Stimulated activated CD8-positive, alpha-beta memory T cell treated with anti-CD3 and anti-CD28 coated beads, Interleukin-7, amount 100 ng/mL, for 48 hours (primary cell): Measurements from ENCODE around the gene SLCO1C1.
"Not testable (repeated sequence)": the region's sequence is repeated elsewhere in the genome, so short reads cannot be mapped to it uniquely, and the experiment has no call there.

ENCODE experiments used
- DNase-seq, 2 donors: peaks; one replicate each; pipeline ENCODE4 v3.0.0-alpha.2; 2020; ENCODE audit warnings: low read depth in 1 of 2; ENCODE audit errors: extremely low read depth in 1 of 2

SLCO1C1 gene, protein sequence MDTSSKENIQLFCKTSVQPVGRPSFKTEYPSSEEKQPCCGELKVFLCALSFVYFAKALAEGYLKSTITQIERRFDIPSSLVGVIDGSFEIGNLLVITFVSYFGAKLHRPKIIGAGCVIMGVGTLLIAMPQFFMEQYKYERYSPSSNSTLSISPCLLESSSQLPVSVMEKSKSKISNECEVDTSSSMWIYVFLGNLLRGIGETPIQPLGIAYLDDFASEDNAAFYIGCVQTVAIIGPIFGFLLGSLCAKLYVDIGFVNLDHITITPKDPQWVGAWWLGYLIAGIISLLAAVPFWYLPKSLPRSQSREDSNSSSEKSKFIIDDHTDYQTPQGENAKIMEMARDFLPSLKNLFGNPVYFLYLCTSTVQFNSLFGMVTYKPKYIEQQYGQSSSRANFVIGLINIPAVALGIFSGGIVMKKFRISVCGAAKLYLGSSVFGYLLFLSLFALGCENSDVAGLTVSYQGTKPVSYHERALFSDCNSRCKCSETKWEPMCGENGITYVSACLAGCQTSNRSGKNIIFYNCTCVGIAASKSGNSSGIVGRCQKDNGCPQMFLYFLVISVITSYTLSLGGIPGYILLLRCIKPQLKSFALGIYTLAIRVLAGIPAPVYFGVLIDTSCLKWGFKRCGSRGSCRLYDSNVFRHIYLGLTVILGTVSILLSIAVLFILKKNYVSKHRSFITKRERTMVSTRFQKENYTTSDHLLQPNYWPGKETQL

DNA sequence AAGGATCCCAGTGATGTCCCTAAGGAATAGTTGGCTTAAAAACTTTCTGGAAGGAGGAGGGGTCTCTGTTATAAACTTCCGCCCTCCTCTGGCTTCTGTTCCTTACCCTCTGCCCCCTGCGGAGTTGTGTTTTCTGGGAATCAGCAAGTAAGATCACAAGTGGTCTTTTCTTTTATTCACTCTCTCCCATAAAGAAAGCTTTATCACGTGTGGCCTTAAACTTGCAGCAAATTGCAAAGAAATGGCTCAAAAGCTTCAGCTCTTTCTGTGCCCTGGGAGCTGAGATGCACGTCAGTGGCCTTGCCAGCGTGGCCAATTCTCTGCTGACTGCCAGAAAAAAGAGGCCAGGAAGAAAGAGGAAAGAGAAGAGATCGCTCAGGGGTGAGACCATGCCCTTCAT, at the start of gene SLCO1C1:
TSS of gene SLCO1C1 (plus strand) at position 101 of the 400 bp plus-strand sequence. CDS start 4,245 bp downstream, outside the sequence.
- DNase-seq = no peak

GRCh38 chr12:20646239-20646827, 48.8 kb upstream of the SLCO1C1 start:
- DNase-seq = no peak

- no peak for DNase-seq
These were observed 41.3 kb upstream of the SLCO1C1 start for GRCh38 chr12:20653871-20654270.

DNA sequence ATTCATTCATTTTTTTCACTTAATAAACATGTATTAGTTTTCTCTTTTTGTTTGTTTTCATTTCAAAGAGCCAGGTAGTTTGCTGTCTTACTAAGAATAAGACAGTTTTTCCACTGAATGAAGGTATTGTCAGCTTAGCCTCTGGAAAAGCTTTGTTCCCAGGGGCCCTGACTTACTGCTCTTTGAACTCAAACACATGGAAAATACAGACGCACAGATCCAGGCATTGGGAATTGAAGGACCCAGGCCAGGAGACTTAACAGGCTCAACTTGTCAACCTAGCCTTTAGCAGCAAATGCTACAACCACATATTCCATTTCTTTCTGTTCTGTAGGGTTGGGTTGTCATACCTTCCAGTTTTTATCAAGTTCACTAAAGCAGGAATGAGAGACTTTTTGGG, 38.5 kb upstream of the SLCO1C1 start:
- no peak for DNase-seq

GRCh38 chr12:20657496-20657895, 37.6 kb upstream of the SLCO1C1 start:
- DNase-seq = no peak

DNA sequence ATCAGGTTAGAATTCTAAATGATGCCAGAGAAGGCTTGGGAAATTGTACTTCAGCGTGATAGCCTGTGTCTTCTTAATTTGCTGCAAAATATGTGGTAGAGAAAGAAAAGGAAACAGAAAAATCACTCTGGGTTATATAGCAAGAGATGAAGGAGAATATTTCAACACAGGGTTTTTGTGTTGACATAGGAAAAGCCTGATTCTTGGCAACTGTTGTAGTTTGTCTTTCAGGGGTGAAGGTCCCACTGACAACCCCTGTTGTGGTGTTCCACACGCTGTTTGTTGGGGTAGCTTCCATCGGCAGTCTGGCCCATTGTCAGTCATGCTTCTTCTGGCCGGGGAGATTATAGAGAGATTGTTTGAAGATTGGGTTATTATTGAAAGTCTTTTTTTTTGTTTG, 13.8 kb upstream of the SLCO1C1 start:
- no peak for DNase-seq

DNA sequence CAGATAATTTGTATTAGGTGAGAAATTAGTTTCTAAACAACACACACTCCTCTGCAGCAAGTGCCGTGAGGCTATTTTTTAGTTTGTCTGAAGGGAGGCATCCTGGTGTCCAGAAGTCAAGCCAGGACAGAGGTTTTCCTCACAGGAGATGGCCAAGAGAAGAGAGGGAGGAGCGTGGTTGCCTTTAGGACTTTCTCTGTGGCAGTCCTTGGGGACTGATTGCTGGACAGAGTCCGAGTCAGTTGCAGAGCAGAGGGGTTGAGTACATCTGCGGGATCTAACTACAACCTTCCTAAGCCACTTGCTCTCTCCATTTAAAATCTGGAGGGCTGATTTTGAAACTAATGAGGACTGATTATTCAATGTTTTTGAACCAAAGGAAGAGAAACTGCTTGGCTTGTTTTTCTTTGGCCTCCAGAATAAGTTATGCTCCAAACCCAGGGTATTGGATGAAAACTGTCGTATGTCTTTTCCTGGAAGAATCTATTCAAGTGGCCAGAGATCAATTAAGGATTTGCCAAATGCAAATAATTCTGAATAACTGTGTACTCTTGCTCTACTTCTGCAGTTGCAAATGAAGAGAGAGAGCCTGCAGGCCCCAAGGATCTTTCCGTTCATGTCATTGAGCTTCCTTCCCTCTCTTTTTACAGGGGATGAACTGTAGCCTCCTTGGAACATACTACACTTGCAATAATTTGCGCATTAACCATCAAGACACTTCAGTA, 1.2 kb downstream of the SLCO1C1 start:
- no peak for DNase-seq

GRCh38 chr12:20701106-20701505, 6.0 kb downstream of the SLCO1C1 start:
- no peak for DNase-seq

DNA sequence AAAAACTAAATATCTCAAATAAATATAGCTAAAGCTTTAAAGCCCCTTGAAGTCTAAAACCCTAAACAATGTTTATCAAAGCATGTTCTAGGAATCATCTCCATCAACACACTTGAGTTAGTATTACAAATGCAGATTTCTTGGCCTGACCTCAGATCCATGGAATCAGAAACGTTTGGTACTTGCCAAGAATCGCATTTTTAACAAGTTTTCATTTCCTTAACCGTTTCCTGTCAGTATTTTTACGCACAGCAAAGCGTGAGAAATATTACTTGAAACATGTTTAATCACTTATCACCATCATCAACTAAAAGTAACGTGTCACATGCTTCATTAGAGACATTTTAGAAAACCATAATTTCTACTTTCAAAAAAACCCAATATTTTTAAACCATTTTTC, 9.7 kb downstream of the SLCO1C1 start:
- no peak for DNase-seq

DNA sequence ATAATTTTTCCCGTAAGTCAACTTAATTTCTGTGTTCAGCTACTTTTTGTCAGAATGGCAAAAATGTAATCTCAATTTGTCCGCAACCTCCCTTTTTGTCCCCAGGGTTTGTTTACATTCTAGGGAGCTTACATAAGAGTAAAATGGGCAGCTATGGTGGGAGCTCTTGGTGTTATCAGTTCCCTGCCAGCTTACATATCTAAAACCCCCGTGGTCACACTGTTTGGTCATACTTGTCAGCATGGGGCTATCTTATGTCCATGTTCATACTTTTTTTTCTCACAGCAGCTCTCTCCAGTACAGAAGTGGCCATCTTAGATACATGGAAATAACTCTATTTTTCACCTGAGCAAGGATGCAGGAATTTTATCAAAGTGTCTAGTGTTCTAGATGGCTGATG, 16.7 kb downstream of the SLCO1C1 start:
- no peak for DNase-seq

GRCh38 chr12:20716037-20716436, 20.9 kb downstream of the SLCO1C1 start:
- DNase-seq = no peak

DNA sequence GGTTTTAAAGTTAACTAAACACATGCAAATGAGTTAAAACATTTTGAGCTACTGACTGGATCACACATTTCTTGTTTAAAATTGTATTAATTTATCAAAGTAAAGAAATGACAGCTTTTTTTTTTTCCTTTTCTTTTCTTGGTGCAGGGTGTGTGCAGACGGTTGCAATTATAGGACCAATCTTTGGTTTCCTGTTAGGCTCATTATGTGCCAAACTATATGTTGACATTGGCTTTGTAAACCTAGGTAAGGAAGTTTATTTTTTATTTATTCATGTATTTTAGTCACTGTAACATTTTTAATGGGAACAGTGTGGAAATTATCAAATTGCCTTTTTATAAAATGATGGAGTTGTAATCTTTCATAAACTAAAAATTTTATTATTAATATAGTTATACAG, 21.9 kb downstream of the SLCO1C1 start:
- DNase-seq = no peak

- DNase-seq = no peak
These were observed 23.2 kb downstream of the SLCO1C1 start for GRCh38 chr12:20718294-20718693.

DNA sequence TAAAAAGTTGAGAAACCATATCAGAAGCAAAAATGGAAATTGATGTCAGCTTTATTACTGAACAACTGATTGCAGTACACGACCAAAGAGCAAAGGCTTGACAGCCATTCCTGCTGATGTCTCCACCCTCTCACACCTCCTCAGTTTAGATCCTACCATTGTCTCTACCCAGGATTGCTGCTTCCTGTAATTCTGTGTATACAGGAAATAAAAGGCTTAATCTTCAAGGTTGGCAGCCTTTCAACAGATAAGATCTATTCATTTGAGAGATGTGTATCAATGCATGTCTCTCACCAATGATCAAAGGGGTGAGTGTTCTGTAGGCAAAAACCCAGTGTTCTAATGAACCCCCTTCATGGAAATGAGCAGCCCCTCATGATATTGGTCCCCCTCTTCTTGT, 27.0 kb downstream of the SLCO1C1 start:
- no peak for DNase-seq

DNA sequence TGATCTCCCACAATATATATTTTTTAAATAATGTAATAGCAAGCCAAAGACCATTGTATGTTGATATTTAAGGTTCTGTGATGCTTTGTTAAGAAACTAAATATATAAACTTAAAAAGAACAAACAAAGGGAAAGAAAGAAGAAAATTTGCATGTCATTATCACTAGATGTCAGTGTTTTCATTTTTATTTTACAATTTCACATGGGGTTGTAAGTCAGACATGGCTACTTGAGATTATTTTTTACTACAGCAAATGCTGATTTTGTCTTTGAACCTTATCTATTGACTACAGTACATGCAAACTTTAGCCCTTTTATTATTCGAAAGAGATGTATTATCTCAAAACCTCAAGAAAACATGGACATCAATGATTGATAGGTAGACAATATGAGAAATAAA, 36.1 kb downstream of the SLCO1C1 start:
- DNase-seq = no peak

DNA sequence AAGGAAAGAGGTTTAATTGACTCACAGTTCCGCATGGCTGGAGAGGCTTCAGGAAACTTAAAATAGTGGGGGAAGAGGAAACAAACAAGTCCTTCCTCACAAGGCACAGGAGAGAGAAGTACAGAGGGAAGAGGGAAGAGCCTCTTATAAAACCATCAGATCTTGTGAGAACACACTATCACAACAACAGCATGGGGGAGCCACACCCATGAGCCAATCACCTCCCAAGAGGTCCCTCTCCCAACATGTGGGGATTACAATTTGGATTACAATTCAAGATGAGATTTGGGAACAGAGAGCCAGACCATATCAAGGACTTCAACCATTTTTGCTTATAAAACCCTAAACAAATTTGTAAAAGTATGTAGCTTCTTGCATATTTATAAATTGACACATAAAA, 45.8 kb downstream of the SLCO1C1 start:
- no peak for DNase-seq

DNA sequence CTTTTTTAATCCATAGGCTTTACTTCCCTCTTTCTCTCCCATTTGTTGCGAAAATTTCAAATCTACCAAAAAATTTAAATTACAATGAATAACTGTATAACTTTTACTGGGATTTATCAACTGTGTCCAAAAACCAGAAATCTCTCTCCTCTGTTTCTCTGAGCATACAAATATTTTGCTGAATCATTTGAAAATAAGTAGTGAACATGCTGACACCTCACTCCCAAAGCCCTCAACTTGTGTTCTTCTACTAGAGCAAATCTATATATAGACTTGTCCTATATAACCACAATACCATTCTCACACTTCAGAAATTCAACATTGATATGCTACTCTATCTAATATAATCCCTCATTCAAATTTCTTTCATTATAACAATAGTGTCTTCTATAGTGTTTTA, 53.1 kb downstream of the SLCO1C1 start:
- no peak for DNase-seq

DNA sequence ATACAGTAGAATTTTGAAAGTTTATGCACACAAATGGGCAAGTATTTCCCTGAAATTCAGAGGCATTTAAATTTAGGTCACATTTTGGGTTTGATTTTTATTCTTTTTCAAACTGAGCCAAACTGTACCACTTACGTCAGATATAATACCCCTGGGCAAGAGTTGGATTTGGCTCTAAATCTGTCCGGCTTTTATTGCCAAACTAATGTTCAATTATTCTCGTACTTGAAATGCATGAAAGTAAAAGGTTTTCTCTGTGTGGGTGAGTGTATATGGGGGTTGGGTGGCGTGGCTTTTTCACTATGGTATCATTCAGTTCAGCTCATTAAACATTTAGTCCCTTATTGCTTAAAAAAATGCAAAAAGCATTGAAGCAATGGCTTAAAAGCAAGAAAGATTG, 55.9 kb downstream of the SLCO1C1 start:
- no peak for DNase-seq

DNA sequence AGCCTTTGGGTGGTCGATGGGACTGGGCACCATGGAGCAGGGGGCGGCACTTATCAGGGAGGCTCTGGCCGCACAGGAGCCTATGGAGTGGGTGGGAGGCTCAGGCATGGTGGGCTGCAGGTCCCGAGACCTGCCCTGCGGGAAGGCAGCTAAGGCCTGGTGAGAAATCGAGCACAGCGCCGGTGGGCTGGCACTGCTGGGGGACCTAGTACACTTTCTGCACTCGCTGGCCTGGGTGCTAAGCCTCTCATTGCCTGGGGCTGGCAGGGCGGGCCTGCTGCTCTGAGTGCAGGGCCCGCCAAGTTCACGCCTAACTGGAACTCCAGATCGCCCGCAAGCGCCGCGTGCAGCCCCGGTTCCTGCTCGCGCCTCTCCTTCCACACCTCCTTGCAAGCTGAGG, 82.3 kb downstream of the SLCO1C1 start:
- DNase-seq = no peak

DNA sequence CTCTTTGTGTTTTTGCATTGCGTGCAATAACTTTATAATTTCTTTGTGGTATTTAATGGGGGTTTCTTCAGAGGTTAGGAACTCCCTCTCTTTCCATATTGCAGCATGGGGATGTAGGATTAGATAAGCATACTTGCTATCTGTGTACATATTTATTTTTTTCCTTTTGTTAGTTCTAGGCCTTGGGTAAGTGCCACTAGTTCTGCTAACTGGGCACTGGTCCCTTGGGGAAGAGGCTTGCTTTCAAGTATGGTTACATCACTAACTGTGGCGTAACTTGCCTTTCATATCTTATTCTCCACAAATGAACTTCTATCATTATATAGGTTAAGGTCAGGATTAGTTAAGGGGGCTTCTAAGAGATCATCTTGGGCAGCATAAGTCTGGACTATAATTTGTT, 83.8 kb downstream of the SLCO1C1 start:
- no peak for DNase-seq

DNA sequence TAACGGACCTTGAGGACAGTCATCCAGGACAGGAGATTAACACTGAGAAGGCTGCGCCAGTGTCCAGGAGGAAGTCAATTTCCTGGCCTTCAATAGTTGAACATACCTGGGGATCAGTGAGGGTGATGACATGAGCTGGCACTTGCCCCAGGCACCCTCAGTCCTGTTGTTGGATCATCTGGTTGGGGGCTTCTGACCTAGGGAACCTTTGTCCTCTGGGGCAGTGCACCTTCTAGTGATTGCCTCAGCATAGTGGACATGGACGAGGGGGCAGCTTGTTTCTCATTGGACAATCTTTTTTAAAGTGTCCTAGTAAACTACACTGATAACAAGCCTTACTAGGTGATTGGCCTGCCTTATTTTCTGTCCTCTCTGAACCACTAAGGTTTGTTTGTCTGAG, 84.8 kb downstream of the SLCO1C1 start:
- DNase-seq = not testable (repeated sequence)
